Measurements from ENCODE around the gene DLX2.

DLX2 gene

DNA sequence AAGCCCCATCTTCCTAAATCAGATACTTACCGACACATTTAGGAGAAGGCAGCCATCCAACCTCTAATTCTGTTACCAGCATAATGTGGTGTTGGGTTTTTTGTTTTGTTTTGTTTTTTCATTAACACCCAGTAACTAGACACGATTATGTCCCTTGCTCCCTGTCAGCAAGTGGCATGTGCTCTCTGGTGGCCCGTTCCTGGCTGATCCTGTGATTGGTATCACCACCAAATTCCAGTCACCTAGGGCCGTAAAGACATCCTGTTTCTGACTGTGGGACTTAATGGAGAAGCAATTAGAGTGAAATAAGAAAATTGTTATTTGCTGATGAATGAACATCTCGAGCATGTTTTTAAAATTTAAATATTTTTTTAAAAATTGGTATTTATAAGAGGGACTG is 23.3 kb downstream of the DLX2 start:
- Histone ChIP-seq H3K27me3 (ENCODE audit: insufficient read depth, low read length, poor library complexity, severe bottlenecking) (no peaks in the 10 kb centered on the region), H3K9me3 (ENCODE audit: insufficient read depth, low read depth, low read length) (no peaks in the 10 kb centered on the region), H2AFZ (ENCODE audit: low read length) (no peak overlapping the region), H3F3A (ENCODE audit: low read depth) (no peaks in the 10 kb centered on the region), H3K9ac (ENCODE audit: low read depth, low read length, poor library complexity, severe bottlenecking) (no peak overlapping the region), H3K36me3 (ENCODE audit: insufficient read depth, low read length) (no peaks in the 10 kb centered on the region), H3K4me2 (ENCODE audit: low read depth, low read length, poor library complexity, severe bottlenecking) (no peak overlapping the region), H3K79me2 (ENCODE audit: insufficient read depth, low read length) (no peaks in the 10 kb centered on the region), H3K4me3 (ENCODE audit: low read length, poor library complexity, severe bottlenecking) (no peak overlapping the region), H3K4me1 (ENCODE audit: insufficient read depth, low read length, poor library complexity, severe bottlenecking) (peaks cover 9% of the 10 kb centered on the region), H3K9me2 (replicated peaks; ENCODE audit: low read depth, low read length) (no peaks in the 10 kb centered on the region), H4K20me1 (ENCODE audit: insufficient read depth, low read length, poor library complexity, severe bottlenecking) (no peaks in the 10 kb centered on the region)
- TF ChIP-seq CTCF (conservative IDR thresholded peaks at IDR 0.05; ENCODE audit: low read length) (no peak), EZH2phosphoT487 (IDR thresholded peaks at IDR 0.05; ENCODE audit: borderline replicate concordance) (no peak)

- Histone ChIP-seq H3K79me2 (ENCODE audit: insufficient read depth, low read length) (no peaks in the 10 kb centered on the region), H3K4me3 (ENCODE audit: low read length, poor library complexity, severe bottlenecking) (no peak overlapping the region), H3K4me2 (ENCODE audit: low read depth, low read length, poor library complexity, severe bottlenecking) (no peak overlapping the region), H3F3A (ENCODE audit: low read depth) (no peaks in the 10 kb centered on the region), H3K4me1 (ENCODE audit: insufficient read depth, low read length, poor library complexity, severe bottlenecking) (peaks cover 31% of the 10 kb centered on the region), H3K27me3 (ENCODE audit: insufficient read depth, low read length, poor library complexity, severe bottlenecking) (no peaks in the 10 kb centered on the region), H4K20me1 (ENCODE audit: insufficient read depth, low read length, poor library complexity, severe bottlenecking) (no peaks in the 10 kb centered on the region), H3K9me3 (ENCODE audit: insufficient read depth, low read depth, low read length) (no peaks in the 10 kb centered on the region), H3K36me3 (ENCODE audit: insufficient read depth, low read length) (no peaks in the 10 kb centered on the region), H3K9me2 (replicated peaks; ENCODE audit: low read depth, low read length) (no peaks in the 10 kb centered on the region), H3K9ac (ENCODE audit: low read depth, low read length, poor library complexity, severe bottlenecking) (no peak overlapping the region), H2AFZ (ENCODE audit: low read length) (no peak overlapping the region)
- TF ChIP-seq CTCF (conservative IDR thresholded peaks at IDR 0.05; ENCODE audit: low read length): no peak
- no peak for TF ChIP-seq EZH2phosphoT487 (IDR thresholded peaks at IDR 0.05; ENCODE audit: borderline replicate concordance)
Observed at GRCh38 chr2:172074254-172074653, 28.4 kb downstream of the DLX2 start.

DNA sequence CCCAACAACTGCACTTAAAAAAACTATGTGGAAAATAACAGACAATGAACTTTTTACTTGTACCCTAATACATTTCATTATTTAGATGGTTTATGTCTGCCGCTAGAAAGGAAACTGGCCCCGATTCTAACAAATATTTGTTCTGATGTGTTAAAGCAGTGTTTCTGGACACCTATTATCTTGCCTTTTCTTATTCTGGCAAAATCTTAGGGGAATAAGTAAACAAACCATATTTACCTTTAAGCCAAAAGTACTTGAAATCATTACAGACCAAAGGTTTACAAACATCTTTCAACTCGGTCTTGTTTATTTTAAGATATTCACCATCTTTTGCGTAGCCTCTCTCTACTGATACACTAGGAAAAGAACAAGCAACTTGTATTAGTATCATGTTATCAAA is 29.2 kb downstream of the DLX2 start:
- Histone ChIP-seq H3K9ac (ENCODE audit: low read depth, low read length, poor library complexity, severe bottlenecking) (no peak overlapping the region), H3K9me2 (replicated peaks; ENCODE audit: low read depth, low read length) (no peaks in the 10 kb centered on the region), H3K9me3 (ENCODE audit: insufficient read depth, low read depth, low read length) (no peaks in the 10 kb centered on the region), H3K27me3 (ENCODE audit: insufficient read depth, low read length, poor library complexity, severe bottlenecking) (no peaks in the 10 kb centered on the region), H3F3A (ENCODE audit: low read depth) (no peaks in the 10 kb centered on the region), H3K4me2 (ENCODE audit: low read depth, low read length, poor library complexity, severe bottlenecking) (no peak overlapping the region), H3K4me1 (ENCODE audit: insufficient read depth, low read length, poor library complexity, severe bottlenecking) (peaks cover 31% of the 10 kb centered on the region), H4K20me1 (ENCODE audit: insufficient read depth, low read length, poor library complexity, severe bottlenecking) (no peaks in the 10 kb centered on the region), H2AFZ (ENCODE audit: low read length) (peak overlapping the region; percentile 74; the same call in 1 of the 2 replicates), H3K36me3 (ENCODE audit: insufficient read depth, low read length) (no peaks in the 10 kb centered on the region), H3K79me2 (ENCODE audit: insufficient read depth, low read length) (no peaks in the 10 kb centered on the region), H3K4me3 (ENCODE audit: low read length, poor library complexity, severe bottlenecking) (no peak overlapping the region)
- TF ChIP-seq EZH2phosphoT487 (IDR thresholded peaks at IDR 0.05; ENCODE audit: borderline replicate concordance) (no peak), CTCF (conservative IDR thresholded peaks at IDR 0.05; ENCODE audit: low read length) (no peak)

All from Loucy (cell line).